ENCODE results near the gene NKAIN4. TPM values are rescaled to one million over a fixed set of nuclear protein-coding genes. Genes with fewer than 3 reads are reported as not detected.
A peak's percentile ranks its signal among the peaks of the same experiment; 100 is the strongest.
"Not testable (repeated sequence)": the region's sequence is repeated elsewhere in the genome, so short reads cannot be mapped to it uniquely, and the experiment has no call there.

Gene NKAIN4
- total RNA-seq, 2 donors from 2014 or later = not detected

DNA sequence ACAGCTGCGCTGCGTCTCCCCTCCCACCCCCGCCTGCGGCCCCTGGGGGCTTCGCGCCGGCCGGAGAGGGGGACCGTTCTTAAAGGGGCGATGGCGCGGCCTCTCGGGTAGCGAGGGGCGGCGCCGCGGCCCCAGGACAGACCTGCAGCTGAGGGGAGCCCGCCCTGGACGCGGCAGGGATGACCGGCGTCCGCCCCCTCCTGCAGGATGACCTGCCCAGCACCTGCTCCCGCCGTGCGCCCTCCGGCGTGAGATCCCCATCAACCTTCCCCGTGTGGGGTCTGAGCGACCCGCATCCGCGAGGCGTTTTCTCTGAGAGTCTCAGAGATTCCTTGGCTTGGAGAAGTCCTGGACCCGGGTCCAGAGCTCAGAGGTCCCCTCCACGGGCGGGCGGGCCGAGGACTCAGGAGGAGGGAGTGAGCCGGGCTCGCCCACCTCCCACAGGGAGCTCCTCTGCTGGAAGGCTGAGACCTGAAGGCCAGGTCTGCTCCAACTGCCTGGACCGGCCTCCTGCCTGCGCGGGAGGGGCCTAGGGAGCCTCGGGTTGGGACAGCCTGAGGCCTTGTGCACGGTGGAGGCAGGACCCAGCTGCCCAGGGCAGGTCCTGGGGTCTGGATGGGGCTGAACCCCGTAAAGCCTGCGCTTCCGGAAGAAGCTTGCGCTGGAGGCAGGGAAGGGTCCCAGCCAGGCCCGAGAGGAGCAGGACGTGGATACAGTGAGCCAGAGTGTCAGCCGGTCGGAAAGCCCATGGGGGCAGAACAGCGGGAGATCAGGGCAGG lies 532 bp upstream of the NKAIN4 start:
- Mint-ChIP-seq H3K9me3 (no peaks in the 10 kb centered on the region), H3K27ac (no peak overlapping the region), H3K36me3 (no peaks in the 10 kb centered on the region)
- ATAC-seq (no peak), DNase-seq (ENCODE audit: low spot score in 2 of 2) (no peak)

DNA sequence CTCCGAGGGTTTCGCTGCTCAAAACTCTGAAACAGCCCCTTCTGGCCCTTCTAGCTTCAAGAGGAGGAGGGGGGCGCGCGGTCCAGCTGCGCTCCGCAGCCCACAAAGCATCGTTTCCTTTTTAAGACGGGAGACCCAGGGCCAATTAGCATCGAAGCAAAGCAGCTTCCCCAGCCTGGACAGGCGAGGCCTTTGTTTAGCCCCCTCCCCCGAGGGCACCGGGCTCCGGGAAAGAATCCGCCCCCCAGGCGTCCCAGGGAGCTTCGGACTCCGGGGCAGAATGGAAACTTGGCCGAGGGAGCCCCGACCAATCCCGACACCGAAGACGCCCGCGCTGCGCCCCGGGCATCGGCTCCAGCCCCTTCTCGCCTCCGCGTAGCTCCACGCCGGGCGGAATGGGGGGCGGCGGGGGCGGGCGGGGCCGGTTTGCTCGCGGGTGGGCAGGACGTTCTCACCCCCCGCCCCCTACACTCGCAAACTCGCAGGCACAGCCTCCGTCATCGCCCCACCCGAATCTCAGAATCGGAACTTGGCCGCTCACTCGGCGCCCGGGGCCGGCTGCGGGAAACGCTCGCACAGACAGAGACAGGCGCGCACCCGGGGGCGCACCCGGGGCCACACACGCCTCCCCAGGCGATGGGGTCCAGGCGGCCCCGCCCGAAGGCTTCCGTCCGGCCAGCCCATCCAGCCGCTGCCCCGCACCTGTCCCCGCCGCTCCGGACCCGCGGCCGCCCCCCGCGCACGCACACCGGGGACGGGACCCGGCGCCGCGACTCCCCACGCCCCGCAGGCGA lies 628 bp downstream of the NKAIN4 start:
- no peaks in the 10 kb centered on the region for H3K36me3 Mint-ChIP-seq
- H3K27ac Mint-ChIP-seq = no peak overlapping the region
- DNase-seq (ENCODE audit: low spot score in 2 of 2) (no peak), ATAC-seq (peak in 1 of 2 donors; percentile 35)
- no peaks in the 10 kb centered on the region for H3K9me3 Mint-ChIP-seq

DNA sequence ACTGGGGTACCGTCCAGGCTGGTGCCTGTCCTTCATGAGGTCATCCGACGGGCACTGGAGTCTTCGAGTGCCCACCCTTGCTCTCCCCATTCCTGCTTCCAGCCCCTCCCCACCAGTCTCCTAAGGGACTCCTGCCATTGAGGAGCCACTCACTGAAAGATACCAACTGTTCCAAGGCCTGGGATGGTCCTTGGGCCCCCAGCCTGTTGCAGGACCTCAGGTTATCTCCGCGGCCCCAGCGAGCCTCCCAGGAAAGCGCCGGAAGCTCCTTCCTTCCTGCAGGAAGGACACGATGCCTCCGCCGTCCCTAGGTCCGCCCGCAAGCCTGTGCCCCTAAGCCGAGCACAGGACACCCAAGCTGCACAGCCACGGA lies 1.2 kb downstream of the NKAIN4 start:
- no peak overlapping the region for H3K27ac Mint-ChIP-seq

DNA sequence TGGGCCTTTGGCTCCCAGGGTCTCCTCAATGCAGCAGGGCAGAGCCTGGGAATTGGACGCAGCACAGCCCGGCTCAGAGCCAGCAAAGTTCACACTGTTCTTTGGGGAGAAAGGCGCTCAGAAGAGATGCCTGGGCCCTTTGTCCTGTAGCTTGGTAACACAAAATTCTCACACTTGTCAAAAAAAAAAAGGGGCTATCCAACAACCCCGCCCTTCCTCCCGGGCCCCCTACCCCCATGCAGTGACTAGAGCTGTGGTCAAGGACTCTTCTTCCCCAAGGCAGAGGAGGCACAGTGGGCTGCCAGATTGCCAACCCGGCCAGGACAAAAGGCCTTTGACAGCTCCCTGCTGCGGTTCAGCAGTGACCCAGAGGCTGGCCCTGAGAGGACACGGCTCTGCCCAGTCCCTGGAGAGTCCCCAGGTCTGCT lies 2.0 kb downstream of the NKAIN4 start:
- H3K9me3 Mint-ChIP-seq = no peaks in the 10 kb centered on the region
- H3K27ac Mint-ChIP-seq = no peak overlapping the region
- H3K36me3 Mint-ChIP-seq = no peaks in the 10 kb centered on the region
- DNase-seq (ENCODE audit: low spot score in 2 of 2) (no peak), ATAC-seq (no peak)

More for the DNA sequence above, 1.2 kb downstream of the NKAIN4 start:
- ATAC-seq (no peak), DNase-seq (ENCODE audit: low spot score in 2 of 2) (no peak)
- H3K36me3 Mint-ChIP-seq = no peaks in the 10 kb centered on the region
- no peaks in the 10 kb centered on the region for H3K9me3 Mint-ChIP-seq

DNA sequence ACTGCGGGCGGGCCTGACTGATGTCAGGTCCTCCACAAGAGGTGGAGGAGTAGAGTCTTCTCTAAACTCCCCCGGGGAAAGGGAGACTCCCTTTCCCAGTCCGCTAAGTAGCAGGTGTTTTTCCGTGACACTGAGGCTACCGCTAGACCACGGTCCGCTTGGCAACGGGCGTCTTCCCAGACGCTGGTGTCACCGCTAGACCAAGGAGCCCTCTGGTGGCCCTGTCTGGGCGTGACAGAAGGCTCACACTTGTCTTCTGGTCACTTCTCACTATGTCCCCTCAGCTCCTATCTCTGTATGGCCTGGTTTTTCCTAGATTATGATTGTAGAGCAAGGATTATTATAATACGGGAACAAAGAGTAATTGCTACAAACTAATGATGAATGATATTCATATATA lies 2.9 kb downstream of the NKAIN4 start:
- not testable (repeated sequence) for ATAC-seq; H3K36me3 Mint-ChIP-seq; H3K27ac Mint-ChIP-seq; H3K9me3 Mint-ChIP-seq; DNase-seq (ENCODE audit: low spot score in 2 of 2)

DNA sequence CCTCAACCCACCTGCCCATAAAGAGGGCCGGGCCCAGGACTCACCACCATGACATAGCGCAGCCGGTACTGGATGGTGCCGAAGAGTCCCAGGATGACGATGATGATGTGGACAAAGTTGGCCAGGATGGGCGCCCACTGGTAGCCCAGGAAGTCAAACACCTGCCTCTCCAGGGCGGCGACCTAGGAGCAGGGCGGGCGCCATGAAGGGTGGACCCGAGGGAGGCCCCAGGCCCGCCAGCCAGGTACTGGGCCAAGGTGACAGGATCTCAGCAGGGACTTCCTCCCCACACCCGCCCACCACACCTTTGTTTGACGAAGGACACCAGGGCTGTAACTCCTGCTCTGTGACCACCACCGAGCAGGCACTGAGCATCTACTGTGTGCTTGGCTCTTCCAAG lies 4.4 kb downstream of the NKAIN4 start:
- H3K27ac Mint-ChIP-seq = no peak overlapping the region
- no peaks in the 10 kb centered on the region for H3K36me3 Mint-ChIP-seq
- ATAC-seq = no peak
- no peak for DNase-seq (ENCODE audit: low spot score in 2 of 2)
- no peaks in the 10 kb centered on the region for H3K9me3 Mint-ChIP-seq

DNA sequence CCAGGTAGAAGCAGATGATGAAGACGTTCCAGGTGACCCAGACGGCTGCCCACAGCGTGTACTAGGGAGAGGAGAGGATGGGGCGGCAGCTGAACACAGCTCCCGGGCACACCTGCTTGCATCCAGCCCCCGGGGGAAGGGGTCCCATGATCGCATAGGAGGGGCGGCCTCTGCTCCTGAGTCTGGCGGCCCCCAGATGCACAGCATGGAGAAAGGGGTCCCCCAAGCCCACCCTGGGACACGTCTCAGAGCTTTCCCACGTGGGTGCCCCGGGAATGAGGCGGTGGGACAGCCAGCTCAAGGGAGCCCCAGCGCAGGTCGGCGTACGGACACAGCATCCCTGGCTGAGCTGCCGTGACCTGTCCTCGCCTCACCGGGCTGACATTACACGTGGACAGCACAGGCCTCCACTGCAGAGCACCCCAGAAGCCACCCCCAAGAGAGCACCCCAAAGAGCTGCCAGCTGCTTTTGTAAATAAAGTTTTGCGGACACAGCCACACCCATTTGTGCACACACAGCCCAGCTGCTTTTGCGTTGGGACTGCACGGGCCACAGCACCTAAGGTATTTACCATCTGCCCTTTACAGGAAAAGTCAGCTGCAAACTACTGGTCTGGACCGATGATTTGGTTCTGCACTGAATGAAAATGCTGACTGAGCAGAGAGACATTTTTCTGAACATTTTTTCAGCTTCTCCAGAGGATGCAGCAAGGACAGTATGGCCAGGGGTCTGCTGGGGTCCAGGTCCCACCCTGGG lies 5.2 kb downstream of the NKAIN4 start:
- Mint-ChIP-seq H3K36me3 (no peaks in the 10 kb centered on the region), H3K9me3 (no peaks in the 10 kb centered on the region), H3K27ac (no peak overlapping the region)
- DNase-seq (ENCODE audit: low spot score in 2 of 2) = no peak
- ATAC-seq = no peak

DNA sequence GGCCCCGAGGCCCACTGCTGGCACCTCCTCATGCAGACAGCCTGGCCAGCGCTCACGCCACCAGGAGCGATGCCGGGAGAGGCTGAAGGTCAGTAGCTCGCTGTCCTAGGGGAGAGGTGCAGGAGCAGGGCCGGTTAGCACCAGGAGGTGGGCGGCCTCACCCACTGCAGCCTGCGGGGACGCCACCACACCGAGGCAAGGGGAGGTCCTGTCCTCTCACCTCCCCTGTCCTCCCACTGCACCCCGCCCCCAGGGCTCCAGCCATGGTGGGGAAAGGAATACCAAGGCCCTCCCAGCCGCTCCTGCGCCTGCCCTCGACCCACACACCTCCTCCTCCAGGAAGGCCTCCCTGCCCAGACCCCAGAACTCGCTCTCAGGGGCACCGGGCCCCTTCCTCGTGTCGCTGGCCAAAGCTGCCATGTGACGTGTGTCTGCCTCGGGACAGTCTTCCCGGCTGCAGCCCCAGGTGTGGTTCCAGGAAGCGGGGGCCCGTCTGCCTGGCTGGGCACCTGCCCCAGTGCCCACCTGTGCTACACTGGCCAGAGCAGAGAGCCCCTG lies 6.5 kb downstream of the NKAIN4 start:
- DNase-seq (ENCODE audit: low spot score in 2 of 2) (no peak), ATAC-seq (no peak)
- Mint-ChIP-seq H3K27ac (no peak overlapping the region), H3K9me3 (no peaks in the 10 kb centered on the region), H3K36me3 (no peaks in the 10 kb centered on the region)

DNA sequence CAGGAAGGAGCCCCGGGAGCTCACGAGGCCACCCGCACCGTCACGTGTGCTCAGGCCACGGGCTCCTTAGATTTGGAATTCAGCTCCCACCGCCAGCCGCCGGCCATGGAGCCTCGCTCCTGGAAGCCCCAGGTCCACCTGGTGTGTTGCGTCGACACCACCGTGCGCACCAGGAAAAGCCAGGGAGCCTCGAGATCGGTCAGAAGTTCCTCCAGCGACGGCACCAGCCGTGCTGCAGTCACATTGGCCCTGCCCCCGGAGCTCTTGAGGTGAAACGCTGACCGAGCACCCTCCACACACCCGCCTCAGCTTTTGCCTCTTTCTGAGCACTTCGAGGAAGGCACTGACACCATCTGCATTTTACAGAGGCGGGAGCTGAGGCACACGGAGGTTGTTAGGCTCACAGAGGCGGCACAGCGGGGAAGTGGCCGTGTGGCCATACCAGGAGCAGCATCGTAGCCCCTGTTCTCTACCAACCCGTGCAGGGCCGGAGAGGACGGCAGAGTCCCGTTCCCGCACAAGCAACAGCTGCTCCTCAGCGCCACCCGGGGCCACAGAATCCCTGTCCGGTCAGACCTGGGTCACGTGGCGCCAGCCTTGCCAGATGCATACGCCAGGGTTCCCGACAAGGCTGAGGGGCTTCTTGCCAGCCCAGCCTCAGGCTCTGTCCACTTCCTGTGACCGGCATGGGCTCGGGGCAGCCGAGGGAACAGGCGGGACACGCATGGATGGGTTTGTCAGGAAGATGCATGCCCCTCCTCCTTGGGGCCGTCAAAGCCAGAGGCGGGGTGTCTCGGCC lies 7.6 kb downstream of the NKAIN4 start:
- Mint-ChIP-seq H3K9me3 (no peaks in the 10 kb centered on the region), H3K36me3 (no peaks in the 10 kb centered on the region), H3K27ac (no peak overlapping the region)
- ATAC-seq (no peak), DNase-seq (ENCODE audit: low spot score in 2 of 2) (no peak)

DNA sequence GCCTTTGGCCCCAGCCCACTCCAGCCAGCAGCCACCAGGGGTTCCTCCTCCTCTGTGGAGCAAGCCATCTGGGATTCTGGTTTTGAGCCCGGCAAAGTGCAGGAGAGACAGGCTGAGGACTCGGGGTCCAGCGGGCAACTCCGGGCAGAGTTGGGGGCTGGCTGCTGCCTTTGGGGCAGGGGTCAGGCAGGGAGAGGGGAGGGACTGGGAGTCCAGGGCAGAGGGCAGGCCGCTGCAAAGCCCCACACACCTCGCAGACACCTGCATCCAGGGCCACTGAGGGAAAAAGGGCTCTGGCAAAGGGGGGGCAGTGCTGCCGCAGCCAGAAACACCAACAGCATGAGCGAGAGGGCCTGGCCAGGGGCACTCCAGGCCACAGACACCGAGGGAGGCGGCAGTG lies 9.8 kb downstream of the NKAIN4 start:
- no peak overlapping the region for H3K27ac Mint-ChIP-seq
- DNase-seq (ENCODE audit: low spot score in 2 of 2) (no peak), ATAC-seq (no peak)
- no peaks in the 10 kb centered on the region for H3K9me3 Mint-ChIP-seq
- no peaks in the 10 kb centered on the region for H3K36me3 Mint-ChIP-seq

DNA sequence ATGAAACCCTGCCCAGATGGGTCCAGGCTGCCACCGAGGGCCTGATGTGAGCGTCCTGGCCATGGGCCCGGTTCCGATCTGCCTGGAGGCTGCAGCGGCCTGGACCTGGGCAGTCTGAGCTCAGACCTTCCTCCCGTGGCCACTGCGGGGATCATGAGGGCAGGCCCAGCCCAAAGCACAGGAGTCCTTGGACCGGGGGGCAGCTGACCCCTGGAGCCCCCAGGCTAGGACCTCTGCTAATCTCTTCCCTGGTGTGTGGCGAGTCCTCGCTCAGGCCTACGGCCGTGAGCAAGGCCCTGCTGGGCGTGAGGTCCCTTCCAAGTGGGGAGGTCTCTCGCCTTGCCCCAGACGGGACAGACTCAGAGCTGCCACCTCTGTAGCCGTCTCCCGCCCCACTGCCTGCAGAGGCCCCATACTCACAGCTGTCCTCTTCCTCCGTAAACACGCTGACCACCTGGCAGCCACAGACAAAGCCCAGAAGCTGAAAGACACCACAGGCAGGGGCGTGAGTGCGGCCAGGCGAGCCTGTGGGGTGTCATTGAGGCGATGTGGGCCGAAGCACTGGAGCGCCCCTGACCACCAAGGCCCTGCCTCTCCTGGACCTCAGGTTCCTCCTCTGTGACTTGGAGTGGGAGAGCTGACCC lies 10.5 kb downstream of the NKAIN4 start:
- Mint-ChIP-seq H3K9me3 (no peaks in the 10 kb centered on the region), H3K36me3 (no peaks in the 10 kb centered on the region), H3K27ac (no peak overlapping the region)
- ATAC-seq (no peak), DNase-seq (ENCODE audit: low spot score in 2 of 2) (no peak)

DNA sequence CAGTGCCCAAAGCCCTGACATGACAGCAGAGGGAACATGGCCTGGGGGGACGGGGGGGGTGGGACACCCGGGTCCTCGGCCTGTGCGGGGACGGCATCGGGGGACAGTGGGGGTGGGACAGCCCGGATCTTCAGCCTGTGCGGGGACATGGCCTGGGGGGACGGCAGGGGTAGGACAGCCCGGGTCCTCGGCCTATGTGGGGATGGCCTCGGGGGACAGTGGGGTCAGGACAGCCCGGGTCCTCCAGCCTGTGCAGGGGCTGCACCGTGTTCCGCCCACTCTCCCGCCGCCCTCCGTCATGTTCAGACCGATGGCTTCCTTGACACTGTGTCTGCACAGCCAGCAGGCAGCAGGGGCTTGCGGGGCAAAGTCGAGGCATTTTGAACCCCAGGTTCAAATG lies 11.5 kb downstream of the NKAIN4 start:
- DNase-seq (ENCODE audit: low spot score in 2 of 2) = no peak
- ATAC-seq = no peak
- H3K9me3 Mint-ChIP-seq = no peaks in the 10 kb centered on the region
- H3K27ac Mint-ChIP-seq = no peak overlapping the region
- H3K36me3 Mint-ChIP-seq = no peaks in the 10 kb centered on the region

DNA sequence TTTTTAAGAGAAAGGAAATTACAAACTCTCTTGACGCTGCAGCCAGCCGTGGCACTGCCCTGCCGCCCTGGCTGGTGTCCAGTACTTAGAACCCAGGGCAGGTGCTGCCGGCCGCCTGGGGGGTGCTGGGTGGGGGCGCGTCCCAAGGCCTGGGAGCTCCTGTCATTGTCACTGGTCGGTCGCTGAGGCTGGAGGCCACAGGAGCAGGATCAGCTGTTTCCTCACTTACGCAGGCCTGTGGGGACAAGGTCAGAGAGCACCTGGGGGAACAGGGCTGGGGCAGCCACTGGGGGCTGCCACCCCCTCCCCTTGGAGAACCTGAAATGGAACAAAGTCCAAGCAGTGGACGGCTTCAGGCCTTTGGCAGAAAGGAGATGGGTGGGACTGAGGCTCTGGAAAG lies 13.0 kb downstream of the NKAIN4 start:
- no peak for ATAC-seq
- H3K36me3 Mint-ChIP-seq = no peaks in the 10 kb centered on the region
- H3K9me3 Mint-ChIP-seq = no peaks in the 10 kb centered on the region
- H3K27ac Mint-ChIP-seq = no peak overlapping the region
- no peak for DNase-seq (ENCODE audit: low spot score in 2 of 2)

DNA sequence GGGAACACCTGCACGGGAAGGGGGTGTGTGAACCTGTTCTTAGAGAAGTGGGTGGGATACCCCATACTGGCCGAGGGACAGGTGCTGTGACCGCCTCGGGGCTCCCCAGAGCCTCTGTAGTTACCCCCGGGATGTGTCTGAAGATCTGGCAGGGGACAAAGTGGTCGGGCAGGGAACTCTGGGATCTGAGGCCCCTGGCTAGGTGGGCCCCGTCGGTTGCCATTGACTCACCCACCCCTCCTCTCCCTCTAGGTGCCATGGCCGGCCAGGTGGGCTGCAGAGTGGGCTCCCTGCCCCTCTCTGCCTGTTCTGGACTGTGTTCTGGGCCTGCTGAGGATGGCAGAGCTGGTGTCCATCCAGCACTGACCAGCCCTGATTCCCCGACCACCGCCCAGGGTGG lies 14.3 kb downstream of the NKAIN4 start:
- no peaks in the 10 kb centered on the region for H3K9me3 Mint-ChIP-seq
- no peak for DNase-seq (ENCODE audit: low spot score in 2 of 2)
- no peak overlapping the region for H3K27ac Mint-ChIP-seq
- no peaks in the 10 kb centered on the region for H3K36me3 Mint-ChIP-seq
- no peak for ATAC-seq

DNA sequence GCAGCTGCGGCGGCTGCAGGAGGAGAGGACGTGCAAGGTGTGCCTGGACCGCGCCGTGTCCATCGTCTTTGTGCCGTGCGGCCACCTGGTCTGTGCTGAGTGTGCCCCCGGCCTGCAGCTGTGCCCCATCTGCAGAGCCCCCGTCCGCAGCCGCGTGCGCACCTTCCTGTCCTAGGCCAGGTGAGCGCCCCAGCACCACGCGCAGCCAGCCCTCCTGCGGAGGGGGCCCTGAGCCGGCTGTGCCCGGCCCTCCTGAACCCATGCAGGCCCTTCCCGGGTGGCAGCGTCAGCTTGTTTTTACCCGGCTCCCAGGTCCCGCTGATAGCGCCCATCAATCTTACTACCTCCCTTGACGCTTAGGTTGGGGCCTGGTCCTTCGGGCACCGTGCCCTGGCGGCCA lies 14.8 kb downstream of the NKAIN4 start:
- H3K27ac Mint-ChIP-seq = no peak overlapping the region
- H3K36me3 Mint-ChIP-seq = no peaks in the 10 kb centered on the region
- ATAC-seq (no peak), DNase-seq (ENCODE audit: low spot score in 2 of 2) (no peak)
- H3K9me3 Mint-ChIP-seq = no peaks in the 10 kb centered on the region

DNA sequence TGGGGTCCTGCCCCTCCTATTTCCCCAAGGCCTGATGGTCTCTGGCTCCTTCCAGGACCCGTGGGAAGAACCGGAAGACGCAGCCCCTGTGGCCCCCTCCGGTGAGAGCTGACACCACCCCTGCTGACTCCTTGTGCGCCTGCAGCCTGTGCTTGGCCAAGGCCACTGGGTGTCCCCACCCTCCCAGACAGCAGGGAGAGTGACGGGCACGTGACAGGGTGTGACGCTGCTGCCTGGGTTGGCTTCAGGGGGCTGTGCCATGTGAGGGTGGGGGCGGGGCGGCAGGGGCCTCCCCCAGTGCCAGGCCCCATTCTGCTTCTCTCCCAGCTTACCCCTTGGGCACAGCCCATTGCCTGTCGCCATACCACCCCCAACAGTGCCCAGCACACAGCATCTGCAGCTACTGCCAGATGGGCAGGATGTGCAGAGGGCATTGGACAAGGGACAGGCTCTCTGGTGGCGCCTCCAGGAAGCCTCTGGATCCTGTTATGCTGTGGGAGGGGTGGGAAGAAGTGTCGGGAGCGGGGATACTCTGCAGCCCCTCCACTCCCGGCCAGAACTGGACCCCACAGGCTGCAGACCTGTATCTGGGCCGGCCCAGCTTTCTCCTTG lies 15.6 kb downstream of the NKAIN4 start:
- ATAC-seq (no peak), DNase-seq (ENCODE audit: low spot score in 2 of 2) (no peak)
- no peaks in the 10 kb centered on the region for H3K9me3 Mint-ChIP-seq

More for the DNA sequence above, 15.6 kb downstream of the NKAIN4 start:
- Mint-ChIP-seq H3K36me3 (no peaks in the 10 kb centered on the region), H3K27ac (no peak overlapping the region)
